HEK293 (cell line): Measurements from ENCODE around the gene ATP6V1B1.

Experiments used
- CTCF ChIP-seq: fragments of 450-650 bp; formaldehyde crosslinking; IDR thresholded peaks from 2 replicates; pipeline ENCODE4 v1.5.1; 2016; ENCODE audit warnings: missing biosample characterization, missing genetic modification characterization
- GLI2 ChIP-seq: fragments of 450-650 bp; formaldehyde crosslinking; IDR thresholded peaks from 2 replicates; pipeline ENCODE4; 2017; ENCODE audit warnings: missing biosample characterization, missing genetic modification characterization, low read depth, borderline replicate concordance
- REST ChIP-seq: fragments of 450-650 bp; formaldehyde crosslinking; IDR thresholded peaks from 2 replicates; pipeline ENCODE4 v1.5.1; 2016; ENCODE audit warnings: missing biosample characterization, missing genetic modification characterization
- YY1 ChIP-seq: fragments of 450-650 bp; formaldehyde crosslinking; IDR thresholded peaks from 2 replicates; pipeline ENCODE4 v1.5.1; 2018; ENCODE audit warnings: missing biosample characterization, missing genetic modification characterization
- ZBTB21 ChIP-seq: fragments of 450-650 bp; formaldehyde crosslinking; IDR thresholded peaks from 2 replicates; pipeline ENCODE4 v1.5.1; 2017; ENCODE audit warnings: missing biosample characterization, missing genetic modification characterization
- ZBTB6 ChIP-seq: fragments of 450-650 bp; formaldehyde crosslinking; IDR thresholded peaks from 2 replicates; pipeline ENCODE4 v1.5.1; 2017; ENCODE audit warnings: missing biosample characterization, missing genetic modification characterization
- ZNF133 ChIP-seq: fragments of 450-650 bp; formaldehyde crosslinking; IDR thresholded peaks from 2 replicates; pipeline ENCODE4 v1.5.1; 2016; ENCODE audit warnings: missing biosample characterization, missing genetic modification characterization
- ZNF18 ChIP-seq: fragments of 450-650 bp; formaldehyde crosslinking; IDR thresholded peaks from 2 replicates; pipeline ENCODE4 v1.5.1; 2016; ENCODE audit warnings: missing biosample characterization, missing genetic modification characterization
- ZNF248 ChIP-seq: fragments of 450-650 bp; formaldehyde crosslinking; IDR thresholded peaks from 2 replicates; pipeline ENCODE4 v1.5.1; 2017; ENCODE audit warnings: missing biosample characterization, missing genetic modification characterization
- ZNF449 ChIP-seq: fragments of 450-650 bp; formaldehyde crosslinking; IDR thresholded peaks from 2 replicates; pipeline ENCODE4 v1.5.1; 2017; ENCODE audit warnings: missing biosample characterization, mild to moderate bottlenecking, missing genetic modification characterization, moderate library complexity
- ZNF510 ChIP-seq: fragments of 450-650 bp; formaldehyde crosslinking; IDR thresholded peaks from 2 replicates; pipeline ENCODE4 v1.5.1; 2018; ENCODE audit warnings: mild to moderate bottlenecking, missing genetic modification characterization, missing biosample characterization; ENCODE audit not compliant: insufficient replicate concordance
- ZNF621 ChIP-seq: fragments of 450-650 bp; formaldehyde crosslinking; IDR thresholded peaks from 2 replicates; pipeline ENCODE4 v1.5.1; 2017; ENCODE audit warnings: missing biosample characterization, missing genetic modification characterization
- ZNF629 ChIP-seq: fragments of 450-650 bp; formaldehyde crosslinking; IDR thresholded peaks from 2 replicates; pipeline ENCODE4 v1.5.1; 2017; ENCODE audit warnings: missing biosample characterization, missing genetic modification characterization

GRCh38 chr2:70897203-70897976, 38.3 kb upstream of the ATP6V1B1 start:
- TF ChIP-seq CTCF (tag by site-specific recombination) (no peak), ZBTB6 (tag by site-specific recombination) (no peak), ZNF621 (tag by site-specific recombination) (no peak), ZNF449 (tag by site-specific recombination) (no peak), ZNF510 (tag by site-specific recombination) (no peak), YY1 (tag by site-specific recombination) (no peak), ZNF18 (no peak), ZNF248 (tag by site-specific recombination) (no peak), ZNF629 (tag by site-specific recombination) (no peak), GLI2 (no peak), REST (tag by site-specific recombination) (no peak), ZNF133 (no peak), ZBTB21 (no peak)
